Lung (tissue), 12 donors: ENCODE results near the gene PIAS3. TPM values are rescaled to one million over a fixed set of nuclear protein-coding genes. Genes with fewer than 3 reads are reported as not detected.
"Not testable (repeated sequence)": the region's sequence is repeated elsewhere in the genome, so short reads cannot be mapped to it uniquely, and the experiment has no call there.

Experiments used
- ATAC-seq: fragments of 200-7000 bp; cut with Tn5 transposase; one replicate; pipeline ENCODE4 v1.9.1; 2020; ENCODE audit warnings: moderate number of reproducible peaks; ENCODE audit not compliant: insufficient read depth, low FRiP score
- DNase-seq, 3 donors: peaks; one replicate each; pipeline ENCODE4 v3.0.0-alpha.2; 2013 to 2017
- H3K27ac ChIP-seq, 2 donors: one replicate each; pipeline ENCODE4 v1.5.1; 2013; ENCODE audit warnings: mild to moderate bottlenecking in 2 of 2, moderate library complexity in 2 of 2, control low read depth in 1 of 2, inconsistent platforms in 1 of 2, low read depth in 1 of 2, low read length in 1 of 2
- H3K27me3 ChIP-seq, 3 donors: one replicate each; pipeline ENCODE4 v1.5.1; 2013; ENCODE audit warnings: low read length in 2 of 3; ENCODE audit not compliant: control insufficient read depth in 3 of 3, insufficient read depth in 3 of 3
- H3K36me3 ChIP-seq, 4 donors: one replicate each; pipeline ENCODE4 v1.5.1; 2013; ENCODE audit warnings: low read length in 4 of 4, mild to moderate bottlenecking in 1 of 4, moderate library complexity in 1 of 4; ENCODE audit not compliant: control insufficient read depth in 4 of 4, insufficient read depth in 4 of 4
- H3K4me1 ChIP-seq, 5 donors: one replicate each; pipeline ENCODE4 v1.5.1; 2013; ENCODE audit warnings: low read length in 5 of 5, mild to moderate bottlenecking in 2 of 5, moderate library complexity in 1 of 5; ENCODE audit not compliant: control insufficient read depth in 5 of 5, insufficient read depth in 5 of 5
- H3K4me3 ChIP-seq: one replicate; pipeline ENCODE4 v1.5.1; 2013; ENCODE audit warnings: mild to moderate bottlenecking, control low read depth, moderate library complexity
- H3K9ac ChIP-seq, 2 donors: one replicate each; pipeline ENCODE4 v1.5.1; 2013; ENCODE audit warnings: low read length in 2 of 2, control low read depth in 1 of 2; ENCODE audit not compliant: insufficient read depth in 1 of 2
- H3K9me3 ChIP-seq, 4 donors: one replicate each; pipeline ENCODE4 v1.5.1; 2013; ENCODE audit warnings: low read length in 3 of 4, mild to moderate bottlenecking in 1 of 4, moderate library complexity in 1 of 4; ENCODE audit not compliant: control insufficient read depth in 4 of 4, insufficient read depth in 3 of 4
- CTCF ChIP-seq: IDR thresholded peaks from 2 replicates; pipeline ENCODE4 v1.5.1; 2012; ENCODE audit warnings: mild to moderate bottlenecking; ENCODE audit errors: control extremely low read depth, extremely low read depth
- WGBS, 2 donors: extraction: QIAGEN DNeasy Blood & Tissue Kit; methylation state at CpG; one replicate each; pipeline ENCODE4 v1.1.7; 2013; 5-methylcytosine and 5-hydroxymethylcytosine counted together
- polyA plus RNA-seq, 2 donors: library from polyadenylated mRNA; stranded (reverse); fragments of 200-250 nt; gene quantifications; one replicate each; pipeline ENCODE4 v1.2.1, GENCODE V29; 2013
- total RNA-seq, 2 donors: library from RNA; depleted of rRNA in 1 of 2; stranded (reverse); fragments of >200 nt in 1 of 2; gene quantifications; one replicate each; pipeline ENCODE4 v1.2.1, GENCODE V29; 2014 to 2021
- donor health status: control.
- donor health status: control.
- donor health status: Bipolar disorder and iron deficiency.
- donor health status: healthy.
- donor health status: DM: yes; HTN: yes; CAD: no.

PIAS3 gene
- total and polyA plus RNA-seq, 4 donors = 23.5 to 54.9 (median 29.2) TPM

- H3K9ac ChIP-seq = no peak overlapping the region
- 94 to 95% methylated on average over 3 of the region's 3 CpGs for WGBS, 2 donors
- no peaks in the 10 kb centered on the region for H3K9me3 ChIP-seq
- ATAC-seq = no peak
- no peak for TF ChIP-seq CTCF
- H3K36me3 ChIP-seq = peaks cover 8 to 37% (median 33%) of the 10 kb centered on the region in 4 donors
- no peak overlapping the region for H3K4me3 ChIP-seq
- peaks cover 0 to 13% (median 0%) of the 10 kb centered on the region in 5 donors for H3K4me1 ChIP-seq
- no peak overlapping the region for H3K27ac ChIP-seq
- no peak for DNase-seq
- no peaks in the 10 kb centered on the region for H3K27me3 ChIP-seq
These were observed 15.8 kb downstream of the PIAS3 start for GRCh38 chr1:145843031-145843430.

GRCh38 chr1:145837656-145838055 lies 21.2 kb downstream of the PIAS3 start:
- Histone ChIP-seq H3K27ac (no peak overlapping the region), H3K4me1 (no peaks in the 10 kb centered on the region), H3K36me3 (peaks cover 35 to 69% (median 61%) of the 10 kb centered on the region in 4 donors), H3K27me3 (no peaks in the 10 kb centered on the region), H3K4me3 (no peak overlapping the region), H3K9me3 (no peaks in the 10 kb centered on the region), H3K9ac (no peak overlapping the region)
- no peak for TF ChIP-seq CTCF
- DNase-seq (no peak), ATAC-seq (no peak)
- WGBS, 2 donors = 91 to 99% methylated on average over 1 of the region's 1 CpG

- H3K27me3 ChIP-seq = not testable (repeated sequence)
- 98 to 100% methylated on average over 2 of the region's 2 CpGs for WGBS, 2 donors
- H3K36me3 ChIP-seq = peaks cover 43 to 69% (median 45%) of the 10 kb centered on the region in 4 donors
These were observed 28.1 kb downstream of the PIAS3 start for GRCh38 chr1:145830810-145831209.

GRCh38 chr1:145828367-145829026 lies 30.4 kb downstream of the PIAS3 start:
- Histone ChIP-seq H3K4me1 (peaks cover 0 to 8% (median 0%) of the 10 kb centered on the region in 5 donors), H3K4me3 (no peak overlapping the region), H3K27ac (no peak overlapping the region), H3K9me3 (no peaks in the 10 kb centered on the region), H3K27me3 (no peaks in the 10 kb centered on the region), H3K36me3 (peaks cover 32 to 55% (median 37%) of the 10 kb centered on the region in 4 donors), H3K9ac (no peak overlapping the region)
- no peak for TF ChIP-seq CTCF
- ATAC-seq (no peak), DNase-seq (no peak)

More at GRCh38 chr1:145830810-145831209, 28.1 kb downstream of the PIAS3 start:
- H3K4me1 ChIP-seq, DNase-seq, H3K9ac ChIP-seq, H3K9me3 ChIP-seq, H3K4me3 ChIP-seq, ATAC-seq, H3K27ac ChIP-seq: not testable (repeated sequence)
